Transverse colon (tissue), 4 donors: Measurements from ENCODE around the gene C1QL3. TPM values are rescaled to one million over a fixed set of nuclear protein-coding genes. Genes with fewer than 3 reads are reported as not detected.

ENCODE experiments used
- DNase-seq: peaks from one replicate; pipeline ENCODE4 v3.0.0-alpha.2; 2019
- H3K27ac ChIP-seq, 4 donors: fragments of 200-600 bp; sonication (generic); 2 replicates each; pipeline ENCODE4 v1.5.1; 2016 to 2018; ENCODE audit warnings: inconsistent platforms in 4 of 4
- H3K27me3 ChIP-seq: fragments of 200-600 bp; sonication (generic); 2 replicates; pipeline ENCODE4 v1.5.1; 2017; ENCODE audit warnings: inconsistent platforms
- H3K36me3 ChIP-seq, 4 donors: fragments of 200-600 bp; sonication (generic); 2 replicates each; pipeline ENCODE4 v1.5.1; 2017 to 2019; ENCODE audit warnings: inconsistent platforms in 4 of 4
- H3K4me1 ChIP-seq, 4 donors: fragments of 200-600 bp; sonication (generic); 2 replicates each; pipeline ENCODE4 v1.5.1; 2017 to 2020; ENCODE audit warnings: inconsistent platforms in 4 of 4
- H3K4me3 ChIP-seq, 4 donors: fragments of 200-600 bp; sonication (generic); 1 replicate in 1 of 4; 2 replicates in 3 of 4; pipeline versions ENCODE4 v1.5.1 to v1.6.1; 2017 to 2019; ENCODE audit warnings: inconsistent platforms in 4 of 4
- H3K9me3 ChIP-seq, 2 donors: fragments of 200-600 bp; sonication (generic); 2 replicates each; pipeline ENCODE4 v1.5.1; 2017 to 2019; ENCODE audit warnings: inconsistent platforms in 2 of 2
- CTCF ChIP-seq, 5 experiments: fragments of 200-600 bp in 3 of 5; fragments of 450-650 bp in 2 of 5; sonication (generic) in 3 of 5; IDR thresholded peaks; 1 replicate in 2 of 5; 2 replicates in 3 of 5; pipeline ENCODE4 v1.5.1; 2016 to 2017; ENCODE audit warnings: antibody characterized with exemption in 5 of 5, inconsistent platforms in 3 of 5, mild to moderate bottlenecking in 2 of 5, moderate library complexity in 1 of 5
- EP300 ChIP-seq: sonication (generic); formaldehyde crosslinking; IDR thresholded peaks from one replicate; pipeline ENCODE4 v1.6.1; 2017; ENCODE audit warnings: antibody characterized with exemption, low read depth
- POLR2A ChIP-seq: fragments of 450-650 bp; IDR thresholded peaks from one replicate; pipeline ENCODE4 v1.6.1; 2016; ENCODE audit warnings: antibody characterized with exemption, mild to moderate bottlenecking, moderate library complexity
- POLR2AphosphoS5 ChIP-seq, 3 donors: sonication (generic); formaldehyde crosslinking; IDR thresholded peaks; one replicate each; pipeline ENCODE4 v1.6.1; 2016; ENCODE audit warnings: antibody characterized with exemption in 3 of 3
- WGBS, 2 donors: methylation state at CpG; one replicate each; pipeline ENCODE4 v1.1.5; 2018; ENCODE audit warnings: low coverage in 1 of 2; 5-methylcytosine and 5-hydroxymethylcytosine counted together
- in situ Hi-C, 4 donors: fragments of 200-750 bp; cut with MboI; loops; one replicate each; pipeline versions ENCODE4 v1.15.0 to v1.15.1; 2017; ENCODE audit warnings: low sequenced_read_pairs in 3 of 4, low pct_ligation_motif_present in 1 of 4, low pct_unique_long_range_greater_than_20kb in 1 of 4
- intact Hi-C: fragments of 100-400 bp; cut with DNase I; formaldehyde crosslinking; loops from one replicate; pipeline ENCODE4 v1.15.1; 2023; ENCODE audit warnings: low total_unique reads
- total RNA-seq, 4 donors: library from RNA; depleted of rRNA; stranded (reverse); fragments of >200 nt; gene quantifications; one replicate each; pipeline ENCODE4 v1.1.0, GENCODE V29; 2016

The C1QL3 gene
- total RNA-seq, 4 donors from 2014 or later = not detected

GRCh38 chr10:16497911-16498310, 23.8 kb downstream of the C1QL3 start:
- Histone ChIP-seq H3K27ac (no peak overlapping the region), H3K36me3 (no peaks in the 10 kb centered on the region), H3K4me3 (no peak overlapping the region), H3K9me3 (no peaks in the 10 kb centered on the region), H3K4me1 (no peaks in the 10 kb centered on the region), H3K27me3 (no peaks in the 10 kb centered on the region)
- intact Hi-C loops (no loop called here), in situ Hi-C loops (no loop called here)
- WGBS, 2 donors = 91 to 95% methylated on average over 4 of the region's 4 CpGs
- TF ChIP-seq POLR2AphosphoS5 (IDR thresholded peaks at IDR 0.05) (no peak), EP300 (no peak), CTCF (IDR thresholded peaks at IDR 0.05) (no peak), POLR2A (no peak)
- no peak for DNase-seq

- Histone ChIP-seq H3K4me3 (no peak overlapping the region), H3K4me1 (no peaks in the 10 kb centered on the region), H3K27ac (no peak overlapping the region), H3K27me3 (no peaks in the 10 kb centered on the region), H3K9me3 (no peaks in the 10 kb centered on the region), H3K36me3 (no peaks in the 10 kb centered on the region)
- no peak for DNase-seq
- 80 to 94% methylated on average over 10 of the region's 10 CpGs for WGBS, 2 donors
- intact Hi-C loops = no loop called here
- in situ Hi-C loops = no loop called here
- no peak for TF ChIP-seq EP300
- no peak for TF ChIP-seq POLR2AphosphoS5 (IDR thresholded peaks at IDR 0.05)
- no peak for TF ChIP-seq CTCF (IDR thresholded peaks at IDR 0.05)
- TF ChIP-seq POLR2A = no peak
Measured at GRCh38 chr10:16493884-16494536, 27.7 kb downstream of the C1QL3 start.

GRCh38 chr10:16491933-16492332, 29.7 kb downstream of the C1QL3 start:
- no peak for DNase-seq
- Histone ChIP-seq H3K36me3 (no peaks in the 10 kb centered on the region), H3K4me3 (no peak overlapping the region), H3K27ac (no peak overlapping the region), H3K9me3 (no peaks in the 10 kb centered on the region), H3K4me1 (no peaks in the 10 kb centered on the region), H3K27me3 (no peaks in the 10 kb centered on the region)
- TF ChIP-seq CTCF (IDR thresholded peaks at IDR 0.05) (no peak), POLR2AphosphoS5 (IDR thresholded peaks at IDR 0.05) (no peak), EP300 (no peak), POLR2A (no peak)
- in situ Hi-C loops = no loop called here
- intact Hi-C loops = no loop called here
- 60 to 84% methylated on average over 2 of the region's 2 CpGs for WGBS, 2 donors

GRCh38 chr10:16490511-16490910, 31.2 kb downstream of the C1QL3 start:
- no peaks in the 10 kb centered on the region for H3K4me1 ChIP-seq
- H3K9me3 ChIP-seq = no peaks in the 10 kb centered on the region
- H3K4me3 ChIP-seq = no peak overlapping the region
- TF ChIP-seq CTCF (IDR thresholded peaks at IDR 0.05) (no peak), POLR2A (no peak), EP300 (no peak), POLR2AphosphoS5 (IDR thresholded peaks at IDR 0.05) (no peak)
- intact Hi-C loops (no loop called here), in situ Hi-C loops (no loop called here)
- H3K27ac ChIP-seq = no peak overlapping the region
- DNase-seq = no peak
- no peaks in the 10 kb centered on the region for H3K27me3 ChIP-seq
- no peaks in the 10 kb centered on the region for H3K36me3 ChIP-seq
- 94 to 97% methylated on average over 3 of the region's 3 CpGs for WGBS, 2 donors
